CD4-positive, alpha-beta T cell treated with Interferon alpha-2 for 1 hour (primary cell): ENCODE data around the gene TULP4.
"Not testable (repeated sequence)": the region's sequence is repeated elsewhere in the genome, so short reads cannot be mapped to it uniquely, and the experiment has no call there.

Experiments
- DNase-seq, 2 donors: peaks; one replicate each; pipeline ENCODE4 v3.0.0-alpha.2; 2020 to 2022

The TULP4 gene

DNA sequence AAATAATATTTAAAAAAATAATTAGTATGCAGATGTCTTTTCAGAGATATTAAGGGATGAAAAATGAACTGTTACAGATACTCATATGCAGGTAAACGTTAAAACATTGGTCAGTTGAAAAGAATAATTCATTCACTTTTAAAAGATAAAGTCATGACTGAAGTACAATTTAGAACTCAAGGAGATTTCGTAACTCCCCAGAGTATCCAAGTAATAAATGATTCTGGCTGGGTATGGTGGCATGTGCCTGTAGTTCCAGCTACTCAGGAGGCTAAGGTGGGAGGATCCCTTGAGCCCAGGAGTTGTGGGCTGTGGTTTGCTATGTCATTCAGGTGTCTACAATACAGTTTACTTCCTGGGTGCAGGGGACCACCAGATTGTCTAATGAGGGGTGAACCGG lies 125.3 kb downstream of the TULP4 start:
- no peak for DNase-seq

DNA sequence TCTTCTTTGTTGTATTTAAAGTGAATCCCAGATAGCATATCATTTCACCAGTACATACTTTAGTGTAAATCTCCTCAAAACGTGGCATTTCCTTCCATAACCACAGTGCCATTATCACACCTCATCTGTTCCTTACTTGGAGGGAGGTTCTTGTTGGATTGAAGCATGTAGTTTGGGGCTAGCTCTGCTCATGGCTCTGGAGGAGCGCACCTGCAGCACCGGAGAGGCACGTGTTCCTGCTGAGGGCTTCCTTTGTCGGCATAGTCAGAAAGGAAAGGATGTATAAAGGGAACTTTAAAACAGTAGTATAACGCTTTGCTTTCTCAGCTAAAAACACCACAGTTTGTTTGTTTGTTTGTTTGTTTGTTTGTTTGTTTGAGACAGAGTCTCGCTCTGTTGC lies 126.0 kb downstream of the TULP4 start:
- DNase-seq = no peak

GRCh38 chr6:158439255-158439654 lies 127.0 kb downstream of the TULP4 start:
- peak in 1 of 2 donors; percentile 4 for DNase-seq

GRCh38 chr6:158441716-158442215 lies 129.5 kb downstream of the TULP4 start:
- DNase-seq = no peak

DNA sequence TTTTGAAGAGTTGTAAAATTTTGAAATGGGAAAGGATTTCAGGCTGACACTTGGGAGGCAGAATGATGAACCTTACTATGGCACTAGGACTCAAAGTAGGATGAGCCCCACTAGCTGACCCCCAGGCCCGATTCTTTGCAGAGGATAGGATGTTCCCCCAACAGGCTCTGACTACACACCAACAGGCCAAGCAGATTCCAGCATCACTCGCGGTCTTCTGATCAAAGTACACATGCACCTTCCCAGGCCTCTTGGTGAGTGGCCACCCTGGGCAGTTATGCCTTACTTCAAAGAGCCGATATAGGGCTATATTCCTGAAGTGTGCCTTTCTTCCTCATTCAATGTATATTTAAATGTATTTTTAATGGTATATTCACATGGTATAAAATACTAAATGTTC lies 130.0 kb downstream of the TULP4 start:
- no peak for DNase-seq

- DNase-seq = no peak
Observed at GRCh38 chr6:158445426-158446085, 133.3 kb downstream of the TULP4 start.

DNA sequence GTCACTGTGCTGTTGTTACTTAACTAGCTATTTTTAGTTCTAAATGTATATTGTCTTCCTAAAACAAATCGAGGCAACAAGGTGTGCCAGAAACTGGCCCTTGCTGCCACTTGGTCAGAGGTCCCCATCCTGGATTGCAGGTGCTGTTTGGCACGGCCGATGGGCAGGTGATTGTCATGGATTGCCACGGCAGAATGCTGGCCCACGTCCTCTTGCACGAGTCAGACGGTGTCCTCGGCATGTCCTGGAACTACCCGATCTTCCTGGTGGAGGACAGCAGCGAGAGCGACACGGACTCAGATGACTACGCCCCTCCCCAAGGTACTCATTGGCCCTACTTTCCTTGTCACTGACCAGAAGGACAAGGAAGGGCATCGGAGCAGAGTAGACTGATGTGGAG lies 136.6 kb downstream of the TULP4 start:
- no peak for DNase-seq

DNA sequence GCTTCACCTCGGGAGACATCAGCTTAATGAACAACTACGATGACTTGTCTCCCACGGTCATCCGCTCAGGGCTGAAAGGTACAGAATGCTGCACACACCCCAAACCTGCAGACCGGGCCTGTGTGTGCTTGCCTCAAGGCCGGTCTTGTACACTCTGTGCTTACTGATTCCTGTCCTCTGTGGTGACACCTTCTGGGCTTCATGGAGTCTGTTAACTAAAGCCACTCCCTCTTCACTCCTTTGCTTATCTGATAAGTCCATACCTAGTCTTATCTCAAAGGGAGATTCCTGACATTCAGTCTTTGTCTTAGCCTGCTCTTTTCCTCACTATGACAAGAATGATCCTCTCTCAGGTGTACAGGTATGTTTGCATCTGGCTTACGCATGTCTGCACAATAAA lies 139.9 kb downstream of the TULP4 start:
- no peak for DNase-seq

DNA sequence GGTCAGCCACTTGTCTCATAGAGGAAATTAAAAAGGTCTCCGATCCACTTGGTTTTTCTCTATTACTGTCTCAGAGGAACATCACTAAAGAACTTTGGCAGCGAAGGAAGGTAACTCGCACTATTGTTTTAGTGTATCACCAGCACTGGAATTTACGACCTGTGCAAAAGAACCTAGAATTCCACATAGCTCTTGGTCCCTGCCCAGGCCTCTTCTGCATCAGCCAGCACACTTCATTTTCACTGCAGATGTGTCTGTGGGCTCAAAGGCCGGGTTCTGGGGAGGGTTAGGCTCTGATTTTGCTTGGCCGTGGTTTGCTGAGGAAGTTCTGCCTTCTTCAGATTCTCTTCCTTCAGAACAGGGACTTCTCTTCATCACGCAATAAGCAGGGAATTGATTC lies 144.9 kb downstream of the TULP4 start:
- DNase-seq = no peak

DNA sequence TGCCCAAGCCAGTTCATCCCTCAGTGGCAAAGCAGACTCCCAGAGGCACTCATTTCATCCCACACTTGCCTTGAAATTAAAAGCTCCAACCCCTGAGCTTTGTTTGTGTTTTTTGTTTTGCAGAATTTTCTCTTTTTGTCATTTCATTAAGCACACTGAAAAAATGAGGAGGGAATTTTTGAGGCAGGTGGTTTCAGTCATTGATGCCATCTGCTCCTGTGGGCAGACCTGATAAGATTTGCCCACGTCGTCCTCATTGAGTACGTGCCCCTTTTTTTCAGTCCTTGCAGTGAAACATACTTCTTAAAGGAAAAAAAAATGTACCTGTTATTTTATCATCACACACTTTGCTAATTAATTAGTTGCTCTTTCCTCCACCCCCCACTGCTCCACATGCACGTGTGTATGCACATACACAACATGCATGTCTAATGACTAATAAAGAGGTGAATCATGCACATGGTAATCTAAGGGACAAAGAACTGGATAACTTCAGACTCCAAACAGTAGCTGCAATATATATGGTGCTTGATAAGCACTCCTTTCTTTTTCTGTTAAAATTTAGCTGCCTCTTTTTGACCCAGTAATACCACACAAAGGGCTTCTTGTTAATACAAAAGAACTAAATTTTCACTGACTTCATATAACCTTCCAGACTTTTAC lies 145.5 kb downstream of the TULP4 start:
- DNase-seq = no peak

GRCh38 chr6:158459726-158460125 lies 147.5 kb downstream of the TULP4 start:
- DNase-seq = no peak

GRCh38 chr6:158460602-158461169 lies 148.4 kb downstream of the TULP4 start:
- no peak for DNase-seq

GRCh38 chr6:158461954-158462353 lies 149.7 kb downstream of the TULP4 start:
- no peak for DNase-seq

DNA sequence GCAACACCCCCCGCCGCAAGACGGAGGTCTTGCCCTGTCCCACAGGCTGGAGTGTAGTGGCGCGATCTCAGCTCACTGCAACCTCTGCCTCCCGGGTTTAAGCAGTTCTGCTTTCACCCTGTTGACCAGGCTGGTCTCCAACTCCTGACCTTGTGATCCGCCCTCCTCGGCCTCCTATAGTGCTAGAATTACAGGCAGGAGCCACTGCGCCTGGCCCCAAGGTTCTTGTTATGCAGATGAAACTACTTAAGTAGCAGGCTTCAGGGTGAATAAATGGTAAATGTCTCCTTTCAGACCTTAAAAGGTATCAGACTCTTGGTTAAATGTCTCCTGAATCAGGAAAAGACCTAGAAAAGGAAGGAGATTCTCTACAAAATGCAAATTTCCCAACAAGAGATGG lies 152.2 kb downstream of the TULP4 start:
- no peak for DNase-seq

GRCh38 chr6:158465257-158465656 lies 153.0 kb downstream of the TULP4 start:
- no peak for DNase-seq

GRCh38 chr6:158465747-158466146 lies 153.5 kb downstream of the TULP4 start:
- no peak for DNase-seq

GRCh38 chr6:158467923-158468322 lies 155.7 kb downstream of the TULP4 start:
- DNase-seq = no peak

- peak in 1 of 2 donors; percentile 13 for DNase-seq
Observed at GRCh38 chr6:158468666-158469065, 156.4 kb downstream of the TULP4 start.

- DNase-seq = not testable (repeated sequence)
Observed at GRCh38 chr6:158470023-158470422, 157.8 kb downstream of the TULP4 start.

DNA sequence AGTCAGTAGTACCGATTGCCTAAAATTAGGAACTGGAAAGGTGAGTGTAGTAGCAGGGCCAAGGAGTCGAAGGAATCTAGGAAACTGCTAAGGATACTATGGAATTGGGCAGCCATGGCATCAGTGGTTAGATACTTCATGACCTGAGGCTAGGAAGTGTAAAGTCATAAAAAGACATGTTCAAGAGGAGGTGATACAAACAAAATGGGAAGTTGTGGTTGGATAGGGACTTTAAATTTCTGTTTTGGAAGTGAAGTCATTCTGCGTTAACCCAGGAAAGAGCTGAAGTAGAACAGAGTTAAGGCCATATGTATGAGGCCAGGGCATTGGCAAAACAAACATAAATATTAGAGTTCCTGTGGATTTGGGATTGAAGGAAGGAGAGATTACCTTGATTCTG lies 159.1 kb downstream of the TULP4 start:
- DNase-seq = no peak

DNA sequence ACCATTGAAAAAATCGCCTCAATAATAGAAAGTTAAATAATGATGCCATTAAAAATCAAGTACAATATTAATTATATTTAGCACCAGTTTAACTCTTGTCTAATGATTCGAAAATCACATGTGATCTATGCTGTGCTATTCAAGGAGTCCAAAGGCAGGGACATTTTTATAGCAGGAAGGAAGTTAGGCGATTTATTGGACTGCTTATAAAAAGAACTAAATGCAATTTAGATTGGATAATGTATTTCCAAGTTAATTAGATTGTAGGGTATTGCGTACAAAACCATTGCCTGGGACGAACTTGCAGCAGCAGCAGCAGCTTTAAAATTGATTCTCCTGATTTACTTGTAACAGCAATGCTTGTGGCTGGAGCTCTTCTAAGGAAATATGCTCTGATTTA lies 160.2 kb downstream of the TULP4 start:
- no peak for DNase-seq

- DNase-seq = no peak
Observed at GRCh38 chr6:158474961-158475343, 162.7 kb downstream of the TULP4 start.

- DNase-seq = no peak
Observed at GRCh38 chr6:158475344-158476302, 163.4 kb downstream of the TULP4 start.
